Testis (tissue), 3 donors: Measurements from ENCODE around the gene LIF. TPM values are rescaled to one million over a fixed set of nuclear protein-coding genes. Genes with fewer than 3 reads are reported as not detected.

Experiments
- DNase-seq: peaks from one replicate; pipeline ENCODE4 v3.0.0-alpha.2; 2019
- H3K27ac ChIP-seq, 2 donors: fragments of 200-600 bp; sonication (generic); one replicate each; pipeline ENCODE4 v1.5.1; 2019
- H3K27me3 ChIP-seq: fragments of 200-600 bp; sonication (generic); one replicate; pipeline ENCODE4 v1.5.1; 2019
- H3K36me3 ChIP-seq: fragments of 200-600 bp; sonication (generic); one replicate; pipeline ENCODE4 v1.5.1; 2017; ENCODE audit warnings: low read depth; ENCODE audit errors: missing control alignments
- H3K4me1 ChIP-seq: fragments of 200-600 bp; sonication (generic); one replicate; pipeline ENCODE4 v1.5.1; 2019
- H3K4me3 ChIP-seq, 2 donors: fragments of 200-600 bp; sonication (generic); one replicate each; pipeline ENCODE4 v1.5.1; 2017 to 2019
- H3K9me3 ChIP-seq: fragments of 200-600 bp; sonication (generic); one replicate; pipeline ENCODE4 v1.5.1; 2017
- POLR2A ChIP-seq: fragments of 450-650 bp; IDR thresholded peaks from one replicate; pipeline ENCODE4 v1.6.1; 2017; ENCODE audit warnings: antibody characterized with exemption, mild to moderate bottlenecking, moderate library complexity
- WGBS, 2 donors: methylation state at CpG; one replicate each; pipeline ENCODE4 v1.1.5; 2018; 5-methylcytosine and 5-hydroxymethylcytosine counted together
- intact Hi-C: fragments of 100-400 bp; cut with DNase I; formaldehyde crosslinking; loops from one replicate; pipeline ENCODE4 v1.15.1; 2023; ENCODE audit warnings: low total_unique reads
- polyA plus RNA-seq: library from polyadenylated mRNA; stranded (reverse); fragments of 350-450 nt; fragmentation: Illumina TruSeq; extraction: RNeasy Lipid Tissue Mini Kit (QIAGEN cat#74804); gene quantifications from one replicate; pipeline ENCODE4 v1.2.3, GENCODE V29; 2014; ENCODE audit warnings: low read depth, low replicate concordance; ENCODE audit not compliant: insufficient read depth
- total RNA-seq, 2 donors: library from RNA; depleted of rRNA; stranded (reverse); fragments of >200 nt; gene quantifications; one replicate each; pipeline ENCODE4 v1.2.3, GENCODE V29; 2016
- TF ChIP-seq, protein P1 (sequence below), 3 experiments: fragments of 450-650 bp in 2 of 3; fragments of 200-600 bp in 1 of 3; sonication (generic) in 1 of 3; IDR thresholded peaks; one replicate each; pipeline ENCODE4 v1.5.1; 2016 to 2019; ENCODE audit warnings: antibody characterized with exemption in 3 of 3, mild to moderate bottlenecking in 2 of 3, moderate library complexity in 1 of 3

LIF gene
- total and polyA plus RNA-seq, 3 donors from 2014 or later = 0.08 to 1.4 (median 1.4) TPM

DNA sequence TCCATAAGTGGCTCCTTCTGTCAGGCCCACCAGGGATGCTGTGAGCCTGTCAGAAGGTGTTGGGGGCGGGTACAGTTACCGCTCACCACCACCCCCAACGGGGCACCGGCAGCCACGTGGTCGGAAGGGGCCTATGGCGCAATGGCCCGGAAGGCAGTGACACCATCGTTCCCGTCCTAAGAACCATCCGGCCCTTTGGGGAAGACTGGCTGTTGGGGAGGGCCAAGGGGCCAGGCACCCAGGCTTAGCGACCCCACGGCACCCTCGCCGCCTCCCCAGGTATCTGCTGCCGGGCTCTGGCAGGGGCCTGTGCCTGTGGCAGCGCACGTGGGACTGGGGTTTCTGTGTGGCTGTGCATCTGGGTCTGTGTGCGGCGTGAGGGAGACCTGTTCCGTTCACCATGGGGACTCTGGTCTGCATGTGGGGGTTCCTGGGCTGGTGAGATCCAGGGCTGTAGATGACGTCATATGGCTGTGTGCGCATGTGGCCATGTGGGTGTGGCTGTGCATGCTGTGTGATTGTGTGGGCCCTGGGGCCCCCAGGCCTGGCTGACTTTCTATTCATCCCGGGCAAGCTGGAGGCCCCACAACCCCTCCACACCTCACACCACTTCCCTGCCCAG lies 19.4 kb upstream of the LIF start:
- intact Hi-C loops = loop anchor here (10.0 kb wide), 1 partner anchor 561 kb away; no protein-coding TSS in a partner anchor
- no peaks in the 10 kb centered on the region for H3K27me3 ChIP-seq
- H3K27ac ChIP-seq = no peak overlapping the region
- TF ChIP-seq POLR2A = no peak
- TF ChIP-seq, protein P1, sequence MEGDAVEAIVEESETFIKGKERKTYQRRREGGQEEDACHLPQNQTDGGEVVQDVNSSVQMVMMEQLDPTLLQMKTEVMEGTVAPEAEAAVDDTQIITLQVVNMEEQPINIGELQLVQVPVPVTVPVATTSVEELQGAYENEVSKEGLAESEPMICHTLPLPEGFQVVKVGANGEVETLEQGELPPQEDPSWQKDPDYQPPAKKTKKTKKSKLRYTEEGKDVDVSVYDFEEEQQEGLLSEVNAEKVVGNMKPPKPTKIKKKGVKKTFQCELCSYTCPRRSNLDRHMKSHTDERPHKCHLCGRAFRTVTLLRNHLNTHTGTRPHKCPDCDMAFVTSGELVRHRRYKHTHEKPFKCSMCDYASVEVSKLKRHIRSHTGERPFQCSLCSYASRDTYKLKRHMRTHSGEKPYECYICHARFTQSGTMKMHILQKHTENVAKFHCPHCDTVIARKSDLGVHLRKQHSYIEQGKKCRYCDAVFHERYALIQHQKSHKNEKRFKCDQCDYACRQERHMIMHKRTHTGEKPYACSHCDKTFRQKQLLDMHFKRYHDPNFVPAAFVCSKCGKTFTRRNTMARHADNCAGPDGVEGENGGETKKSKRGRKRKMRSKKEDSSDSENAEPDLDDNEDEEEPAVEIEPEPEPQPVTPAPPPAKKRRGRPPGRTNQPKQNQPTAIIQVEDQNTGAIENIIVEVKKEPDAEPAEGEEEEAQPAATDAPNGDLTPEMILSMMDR (IDR thresholded peaks at IDR 0.05) = no peak
- peak overlapping the region in 1 of 2 donors; percentile 7 for H3K4me3 ChIP-seq
- 67 to 82% methylated on average over 10 to 24 of the region's 24 CpGs for WGBS, 2 donors
- no peaks in the 10 kb centered on the region for H3K36me3 ChIP-seq
- no peaks in the 10 kb centered on the region for H3K9me3 ChIP-seq
- peaks cover 4% of the 10 kb centered on the region for H3K4me1 ChIP-seq
- DNase-seq = no peak

DNA sequence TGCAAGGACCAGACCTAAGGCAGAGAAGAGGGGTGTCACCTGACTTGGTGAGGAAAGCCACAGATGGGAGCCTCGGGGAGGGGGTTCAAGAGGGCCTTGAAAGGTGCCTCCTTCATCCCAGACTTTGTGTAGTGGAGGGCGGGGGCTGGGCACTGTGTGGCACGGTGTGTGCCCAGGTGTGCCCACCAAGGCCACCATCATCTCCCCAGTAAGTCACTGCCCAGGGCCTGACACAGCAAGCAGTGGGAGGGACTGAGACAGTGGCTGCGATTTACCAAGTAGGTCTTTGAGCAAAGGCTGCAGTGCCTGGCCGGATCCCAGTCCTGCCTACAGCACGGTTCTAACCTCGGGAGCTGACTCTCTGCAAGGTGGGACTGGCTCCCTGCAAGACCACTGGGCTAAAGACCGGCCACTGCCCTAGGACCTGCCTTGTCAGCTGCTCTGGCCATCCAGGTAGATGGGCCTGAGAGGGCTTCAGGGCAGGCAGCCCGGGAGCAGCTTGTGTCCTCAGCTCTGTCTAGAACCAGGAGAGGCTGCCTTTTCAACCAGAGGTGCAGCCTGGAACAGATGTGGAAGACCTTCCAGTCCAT lies 18.7 kb upstream of the LIF start:
- intact Hi-C loops = loop anchor here (10.0 kb wide), 1 partner anchor 560 kb away; no protein-coding TSS in a partner anchor
- peaks cover 4% of the 10 kb centered on the region for H3K4me1 ChIP-seq
- WGBS, 2 donors = 88 to 96% methylated on average over 3 to 9 of the region's 9 CpGs
- H3K27me3 ChIP-seq = no peaks in the 10 kb centered on the region
- DNase-seq = no peak
- no peaks in the 10 kb centered on the region for H3K36me3 ChIP-seq
- H3K9me3 ChIP-seq = no peaks in the 10 kb centered on the region
- TF ChIP-seq, protein P1 (IDR thresholded peaks at IDR 0.05) = no peak
- TF ChIP-seq POLR2A = no peak
- H3K27ac ChIP-seq = no peak overlapping the region
- no peak overlapping the region for H3K4me3 ChIP-seq

DNA sequence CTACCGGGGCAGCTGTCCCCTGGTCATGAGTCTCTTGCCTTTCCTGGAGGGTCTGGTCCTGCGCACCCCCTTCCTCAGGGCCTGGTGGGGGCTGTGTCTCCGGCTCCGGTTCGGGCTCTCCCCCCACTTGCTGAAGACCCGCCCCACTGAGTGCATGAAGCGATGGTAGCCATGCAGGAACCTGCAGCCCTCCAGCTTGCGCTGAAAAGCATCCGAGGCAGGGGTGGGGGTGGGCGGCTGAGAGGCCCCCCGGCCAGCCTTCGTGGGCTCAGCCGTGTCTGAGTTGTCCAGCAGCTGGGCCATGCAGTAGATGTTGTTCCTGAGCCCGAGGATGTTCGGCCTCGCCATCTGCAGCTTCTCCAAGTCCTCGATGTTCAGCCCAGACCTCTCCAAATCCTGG lies 17.3 kb upstream of the LIF start:
- Histone ChIP-seq H3K27ac (no peak overlapping the region), H3K4me3 (no peak overlapping the region), H3K36me3 (no peaks in the 10 kb centered on the region), H3K27me3 (no peaks in the 10 kb centered on the region), H3K9me3 (no peaks in the 10 kb centered on the region), H3K4me1 (peaks cover 4% of the 10 kb centered on the region)
- DNase-seq = no peak
- TF ChIP-seq, protein P1 (IDR thresholded peaks at IDR 0.05) = no peak
- no peak for TF ChIP-seq POLR2A
- intact Hi-C loops = loop anchor here (5.0 to 10.0 kb wide), 2 partner anchors 123 to 559 kb away; partner anchors contain the start of gene RNF215
- 91 to 96% methylated on average over 8 to 17 of the region's 17 CpGs for WGBS, 2 donors

DNA sequence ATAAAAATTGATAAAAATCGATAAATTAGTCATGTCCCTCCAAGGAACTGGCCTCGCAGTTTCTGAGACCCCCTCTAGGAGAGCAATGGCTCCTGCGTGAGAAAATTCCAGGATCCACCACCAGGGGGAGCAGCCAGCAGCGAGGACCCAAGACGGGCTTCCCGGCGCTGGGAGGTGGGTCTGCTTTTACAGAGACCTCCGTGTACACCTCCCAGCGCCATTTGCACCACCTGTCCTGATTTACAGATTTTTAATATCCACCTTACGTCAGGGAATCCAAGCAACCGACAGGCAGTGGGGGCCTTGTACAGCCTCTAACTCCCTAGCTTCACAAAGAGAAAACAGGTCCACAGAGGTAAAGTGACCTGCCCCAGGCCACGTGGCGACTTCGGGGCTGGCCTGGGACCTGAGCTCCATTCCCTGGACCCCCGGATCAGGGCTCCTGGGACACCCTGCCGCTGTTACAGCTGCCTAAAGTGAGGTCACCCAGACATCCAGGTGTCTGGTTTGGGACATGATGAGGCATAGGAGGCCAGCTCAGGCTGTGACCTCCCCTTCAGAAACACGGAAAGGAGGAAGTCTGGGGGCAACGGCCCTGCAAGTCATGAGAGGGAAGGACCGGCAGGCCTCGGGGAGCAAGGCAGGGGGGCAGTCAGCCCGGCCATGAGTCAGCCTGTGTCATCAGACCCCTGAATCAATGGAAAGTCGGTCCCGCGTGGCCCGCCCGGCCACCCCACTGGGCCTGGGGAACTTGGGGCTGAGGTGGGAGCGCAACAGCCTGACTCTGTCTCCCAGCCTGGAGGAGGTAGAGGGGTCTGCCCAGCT lies 16.6 kb upstream of the LIF start:
- intact Hi-C loops = loop anchor here (5.0 to 10.0 kb wide), 2 partner anchors 124 to 558 kb away; partner anchors contain the start of gene RNF215
- no peak overlapping the region for H3K4me3 ChIP-seq
- no peak overlapping the region for H3K27ac ChIP-seq
- WGBS, 2 donors = 24 to 33% methylated on average over 15 to 27 of the region's 27 CpGs
- H3K4me1 ChIP-seq = peaks cover 4% of the 10 kb centered on the region
- DNase-seq = peak; percentile 89
- no peaks in the 10 kb centered on the region for H3K27me3 ChIP-seq
- H3K36me3 ChIP-seq = no peaks in the 10 kb centered on the region
- no peaks in the 10 kb centered on the region for H3K9me3 ChIP-seq
- TF ChIP-seq POLR2A = no peak
- TF ChIP-seq, protein P1 (IDR thresholded peaks at IDR 0.05) = peak; percentile 98 to 100 (median 98)
